RWPE2 (cell line): ENCODE measurements around the gene TTC9.

Experiments
- ATAC-seq: fragments of 200-7000 bp; cut with Tn5 transposase; 3 replicates; pipeline ENCODE4 v1.9.1; 2021; ENCODE audit warnings: low read depth
- DNase-seq: peaks from one replicate; pipeline ENCODE4 v3.0.0-alpha.2; 2020; ENCODE audit warnings: low spot score
- H3K27ac ChIP-seq: fragments of 450-650 bp; 2 replicates; pipeline ENCODE4 v1.5.1; 2017; ENCODE audit warnings: mild to moderate bottlenecking; ENCODE audit not compliant: poor library complexity, severe bottlenecking
- H3K27me3 ChIP-seq: fragments of 250-450 bp; sonication (Bioruptor Pico); 2 replicates; pipeline ENCODE4 v1.5.1; 2021; ENCODE audit warnings: mild to moderate bottlenecking, moderate library complexity; ENCODE audit not compliant: insufficient read depth, poor library complexity, severe bottlenecking
- H3K36me3 ChIP-seq: fragments of 250-450 bp; sonication (Bioruptor Pico); 2 replicates; pipeline ENCODE4 v1.5.1; 2020; ENCODE audit warnings: low read depth, mild to moderate bottlenecking, moderate library complexity
- H3K4me1 ChIP-seq: fragments of 250-450 bp; sonication (Bioruptor Pico); 2 replicates; pipeline ENCODE4 v1.5.1; 2021; ENCODE audit warnings: mild to moderate bottlenecking, moderate library complexity; ENCODE audit not compliant: insufficient read depth, poor library complexity, severe bottlenecking
- H3K4me3 ChIP-seq: fragments of 250-450 bp; sonication (Bioruptor Pico); 2 replicates; pipeline ENCODE4 v1.5.1; 2021; ENCODE audit warnings: mild to moderate bottlenecking, moderate library complexity; ENCODE audit not compliant: severe bottlenecking
- H3K9me3 ChIP-seq: fragments of 250-450 bp; sonication (Bioruptor Pico); 2 replicates; pipeline ENCODE4 v1.5.1; 2021; ENCODE audit warnings: mild to moderate bottlenecking, moderate library complexity; ENCODE audit not compliant: severe bottlenecking
- TF ChIP-seq, protein P1 (sequence below): fragments of 450-650 bp; IDR thresholded peaks from one replicate; pipeline ENCODE4 v1.5.1; 2017; ENCODE audit warnings: mild to moderate bottlenecking, moderate library complexity; ENCODE audit not compliant: poor library complexity, severe bottlenecking

Gene TTC9

DNA sequence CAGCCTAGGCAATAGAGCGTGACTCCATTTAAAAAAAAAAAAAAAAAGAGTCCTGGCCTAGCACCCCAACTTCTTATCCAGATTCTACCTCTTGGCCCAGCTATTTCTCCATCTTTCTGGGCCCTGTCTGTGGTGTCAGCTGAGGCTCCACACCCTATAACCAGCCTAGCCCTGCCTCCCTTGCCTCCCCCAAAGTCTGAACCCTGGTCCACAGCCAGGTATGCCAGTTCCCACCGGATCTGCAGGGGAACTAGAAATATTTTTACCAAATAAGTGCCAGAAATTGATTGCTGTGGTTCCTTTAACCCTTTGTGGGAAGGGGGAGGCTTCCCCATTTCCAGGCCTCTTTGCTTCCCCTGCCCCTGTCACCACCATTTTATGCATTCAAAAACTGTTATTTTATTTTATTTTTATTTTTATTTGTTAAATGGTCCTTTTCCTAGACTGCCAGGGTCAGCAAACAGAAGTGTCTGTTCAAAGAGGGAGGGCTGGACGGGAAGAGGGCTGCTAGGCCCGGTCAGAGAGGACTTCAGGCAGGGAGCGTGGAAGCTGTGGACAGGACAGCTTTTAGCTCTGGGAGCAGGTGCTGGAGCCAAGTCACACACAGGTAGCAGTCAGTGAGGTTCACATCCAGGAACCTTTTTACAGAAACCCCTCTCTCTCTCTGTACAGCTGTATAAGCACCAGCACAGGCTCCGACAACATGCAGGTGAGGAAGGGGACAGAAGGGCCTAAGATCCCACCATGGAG lies 23.2 kb downstream of the TTC9 start:
- Histone ChIP-seq H3K27ac (peak overlapping the region; percentile 53), H3K9me3 (no peaks in the 10 kb centered on the region), H3K36me3 (no peaks in the 10 kb centered on the region), H3K27me3 (no peaks in the 10 kb centered on the region), H3K4me3 (no peak overlapping the region), H3K4me1 (peaks cover 25% of the 10 kb centered on the region)
- DNase-seq = no peak
- peak; percentile 3; the same call in 1 of the 3 replicates for ATAC-seq
- TF ChIP-seq, protein P1, sequence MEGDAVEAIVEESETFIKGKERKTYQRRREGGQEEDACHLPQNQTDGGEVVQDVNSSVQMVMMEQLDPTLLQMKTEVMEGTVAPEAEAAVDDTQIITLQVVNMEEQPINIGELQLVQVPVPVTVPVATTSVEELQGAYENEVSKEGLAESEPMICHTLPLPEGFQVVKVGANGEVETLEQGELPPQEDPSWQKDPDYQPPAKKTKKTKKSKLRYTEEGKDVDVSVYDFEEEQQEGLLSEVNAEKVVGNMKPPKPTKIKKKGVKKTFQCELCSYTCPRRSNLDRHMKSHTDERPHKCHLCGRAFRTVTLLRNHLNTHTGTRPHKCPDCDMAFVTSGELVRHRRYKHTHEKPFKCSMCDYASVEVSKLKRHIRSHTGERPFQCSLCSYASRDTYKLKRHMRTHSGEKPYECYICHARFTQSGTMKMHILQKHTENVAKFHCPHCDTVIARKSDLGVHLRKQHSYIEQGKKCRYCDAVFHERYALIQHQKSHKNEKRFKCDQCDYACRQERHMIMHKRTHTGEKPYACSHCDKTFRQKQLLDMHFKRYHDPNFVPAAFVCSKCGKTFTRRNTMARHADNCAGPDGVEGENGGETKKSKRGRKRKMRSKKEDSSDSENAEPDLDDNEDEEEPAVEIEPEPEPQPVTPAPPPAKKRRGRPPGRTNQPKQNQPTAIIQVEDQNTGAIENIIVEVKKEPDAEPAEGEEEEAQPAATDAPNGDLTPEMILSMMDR = no peak

DNA sequence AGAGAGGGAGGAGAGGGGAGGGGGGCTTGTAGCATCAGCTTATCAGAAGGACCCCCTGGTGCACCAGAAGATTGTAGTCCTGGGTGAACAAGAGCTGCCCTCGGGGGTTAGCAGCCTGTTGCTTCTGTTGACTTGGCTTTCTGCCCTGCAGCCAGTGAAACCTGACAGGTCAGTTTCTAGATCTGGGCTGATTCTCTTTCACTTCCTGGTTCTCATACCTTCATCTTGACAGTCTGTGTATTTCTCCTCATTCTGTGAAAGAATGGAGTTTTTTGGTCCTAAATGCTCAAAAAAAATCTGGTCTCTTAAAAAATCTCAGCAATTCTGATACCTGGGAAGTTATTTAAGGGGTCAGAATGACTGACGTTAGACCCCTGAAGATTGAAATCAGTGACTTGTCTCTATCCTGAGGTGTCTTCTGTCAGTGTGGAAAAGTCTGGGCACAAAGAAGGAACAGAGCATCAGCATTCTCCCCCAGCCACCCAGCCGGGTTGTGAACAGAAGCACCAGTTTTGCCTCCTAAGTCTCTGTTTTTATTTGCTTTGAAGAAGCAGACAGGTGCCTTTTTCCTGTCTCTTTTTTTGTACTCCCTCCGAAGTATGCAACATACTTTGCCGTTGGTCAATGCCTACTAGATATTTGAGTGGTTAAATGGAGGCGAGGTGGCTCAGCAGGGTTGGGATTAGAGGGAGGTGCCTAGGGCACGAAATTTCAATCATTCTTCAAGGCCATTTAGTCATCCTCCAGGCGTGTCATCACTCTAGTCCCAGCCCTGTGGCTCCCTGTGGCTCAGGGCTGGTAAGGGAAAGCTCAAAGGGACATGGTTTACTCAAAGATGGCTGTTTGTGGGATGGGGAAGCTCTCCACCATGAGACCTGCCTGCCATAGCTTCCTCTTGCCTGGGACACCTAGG lies 24.0 kb downstream of the TTC9 start:
- TF ChIP-seq, protein P1 = no peak
- peak overlapping the region; percentile 53 for H3K27ac ChIP-seq
- peak; percentile 80 for ATAC-seq
- peak; percentile 84 for DNase-seq
- peaks cover 25% of the 10 kb centered on the region for H3K4me1 ChIP-seq
- H3K4me3 ChIP-seq = no peak overlapping the region
- no peaks in the 10 kb centered on the region for H3K36me3 ChIP-seq
- no peaks in the 10 kb centered on the region for H3K9me3 ChIP-seq
- no peaks in the 10 kb centered on the region for H3K27me3 ChIP-seq

DNA sequence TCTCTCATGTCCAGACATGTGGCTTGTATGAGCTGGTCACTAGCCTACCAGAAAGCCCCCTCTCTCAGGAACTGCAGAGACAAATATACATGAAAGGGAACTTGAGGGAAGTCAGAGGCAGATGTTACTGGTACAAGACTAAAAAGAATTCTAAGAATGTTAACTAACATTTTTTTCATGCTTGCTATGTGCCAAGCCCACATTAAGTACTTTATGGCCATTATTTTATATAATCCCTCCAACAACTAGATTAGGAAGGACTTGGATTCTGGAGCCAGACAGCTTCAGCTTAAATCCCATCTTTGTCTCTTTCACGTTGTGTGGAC lies 24.6 kb downstream of the TTC9 start:
- Histone ChIP-seq H3K36me3 (no peaks in the 10 kb centered on the region), H3K4me3 (no peak overlapping the region), H3K27me3 (no peaks in the 10 kb centered on the region), H3K4me1 (peaks cover 25% of the 10 kb centered on the region), H3K27ac (peak overlapping the region; percentile 53), H3K9me3 (no peaks in the 10 kb centered on the region)
- TF ChIP-seq, protein P1 = no peak
- peak; percentile 48 for ATAC-seq
- DNase-seq = no peak

DNA sequence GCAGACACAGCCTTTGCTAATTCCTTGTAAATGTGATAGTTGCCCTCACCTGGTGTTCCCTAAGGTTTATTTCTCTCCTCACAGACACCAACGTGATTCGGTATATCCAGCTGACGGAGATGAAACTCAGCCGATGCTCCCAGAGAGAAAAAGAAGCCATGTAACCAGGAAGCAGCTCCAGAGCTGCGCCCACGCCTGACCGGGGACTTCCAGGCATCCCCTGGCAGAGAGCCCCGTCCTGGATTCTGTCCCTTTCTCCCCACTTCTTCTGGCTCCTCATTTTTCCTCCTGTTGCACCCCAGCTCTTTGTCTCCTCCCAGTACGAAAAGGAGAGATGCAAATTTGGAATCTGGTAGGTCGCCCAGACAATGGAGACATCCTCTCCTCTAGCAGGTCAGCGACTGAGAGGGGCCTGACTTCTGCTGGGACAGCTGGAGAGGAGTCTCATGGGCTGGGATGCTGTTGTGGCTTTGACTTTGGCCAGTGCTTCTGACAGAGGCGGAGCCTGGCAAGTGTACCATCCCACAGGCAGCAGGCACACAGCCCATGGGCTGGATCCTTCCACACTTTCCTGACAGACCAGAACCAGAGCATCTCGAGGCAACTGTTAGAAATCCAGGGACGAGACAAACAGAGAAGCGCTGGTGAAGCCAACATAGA lies 29.4 kb downstream of the TTC9 start:
- ATAC-seq (no peak), DNase-seq (no peak)
- Histone ChIP-seq H3K9me3 (no peaks in the 10 kb centered on the region), H3K4me1 (peaks cover 6% of the 10 kb centered on the region), H3K27ac (no peak overlapping the region), H3K27me3 (no peaks in the 10 kb centered on the region), H3K36me3 (no peaks in the 10 kb centered on the region), H3K4me3 (no peak overlapping the region)
- TF ChIP-seq, protein P1 = no peak
